MCF 10A (cell line): ENCODE measurements around the gene XAB2. TPM values are rescaled to one million over a fixed set of nuclear protein-coding genes. Genes with fewer than 3 reads are reported as not detected.

Source experiments
- BruUV-seq: library from RNA; stranded (reverse); fragments of 400-500 nt; replicated peaks from 2 replicates; lab custom pipeline; 2021; lab: Mats Ljungman, UMichigan
- CTCF ChIA-PET: fragments of 300-600 bp; sonication (Branson Sonifier 250); formaldehyde crosslinking; extraction: SDS; loops from one replicate; lab custom pipeline; 2021; ENCODE audit warnings: antibody characterized with exemption, inconsistent platforms; lab: Yijun Ruan, JAX
- POLR2A ChIA-PET: fragments of 300-600, 350-650 bp; sonication (Branson Sonifier 250); formaldehyde crosslinking; extraction: SDS; loops from one replicate; lab custom pipeline; 2020; ENCODE audit warnings: antibody characterized with exemption, inconsistent platforms; lab: Yijun Ruan, JAX
- DNase-seq: peaks from one replicate; pipeline ENCODE4 v3.0.0-alpha.2; 2018; ENCODE audit not compliant: unreplicated experiment
- H3K27ac Mint-ChIP-seq: one replicate; pipeline ENCODE4 v1.8.0; 2022; ENCODE audit warnings: mild to moderate bottlenecking, low read depth, mixed read lengths; ENCODE audit not compliant: unreplicated experiment
- H3K27me3 Mint-ChIP-seq: one replicate; pipeline ENCODE4 v1.8.0; 2022; ENCODE audit warnings: mixed read lengths; ENCODE audit not compliant: insufficient read depth, unreplicated experiment
- H3K36me3 Mint-ChIP-seq: one replicate; pipeline ENCODE4 v1.8.0; 2022; ENCODE audit warnings: mild to moderate bottlenecking, moderate library complexity, mixed read lengths; ENCODE audit not compliant: insufficient read depth, unreplicated experiment
- H3K4me1 Mint-ChIP-seq: one replicate; pipeline ENCODE4 v1.8.0; 2022; ENCODE audit warnings: mixed read lengths; ENCODE audit not compliant: insufficient read depth, unreplicated experiment
- H3K4me3 Mint-ChIP-seq: one replicate; pipeline ENCODE4 v1.8.0; 2022; ENCODE audit warnings: mild to moderate bottlenecking, moderate library complexity, mixed read lengths; ENCODE audit not compliant: unreplicated experiment
- H3K9me3 Mint-ChIP-seq: one replicate; pipeline ENCODE4 v1.8.0; 2022; ENCODE audit warnings: mixed read lengths; ENCODE audit not compliant: unreplicated experiment
- CTCF ChIP-seq: fragments of 200-600 bp; IDR thresholded peaks from one replicate; pipeline ENCODE4 v1.8.0; 2022; ENCODE audit warnings: antibody characterized with exemption, mild to moderate bottlenecking; ENCODE audit not compliant: unreplicated experiment
- intact Hi-C: fragments of 100-400 bp; cut with micrococcal nuclease; formaldehyde crosslinking; loops from 2 replicates; pipeline ENCODE4 v1.14.1; 2022
- total RNA-seq: library from RNA; stranded (reverse); gene quantifications from 2 replicates; pipeline ENCODE4 v1.2.3, GENCODE V29; 2022

XAB2 gene
- total RNA-seq, 1 experiment from 2014 or later, result 28.7 TPM

- H3K9me3 Mint-ChIP-seq, result no peaks in the 10 kb centered on the region
- no peak for DNase-seq
- no peaks in the 10 kb centered on the region for H3K27me3 Mint-ChIP-seq
- no peak overlapping the region for H3K27ac Mint-ChIP-seq
- CTCF ChIA-PET, result interaction anchor here (0.6 to 1.2 kb wide), 5 partner anchors 26 to 356 kb away, joined by 3 to 5 read pairs (median 3); partner anchors contain the start of genes PET100 and XAB2
- POLR2A ChIA-PET, result interaction anchor here (0.8 to 2.3 kb wide), 2 partner anchors 20 to 124 kb away, joined by 3 to 6 read pairs; no protein-coding TSS in a partner anchor
- peaks cover 6% of the 10 kb centered on the region for H3K4me1 Mint-ChIP-seq
- intact Hi-C loops, result no loop called here
- TF ChIP-seq CTCF, result no peak
- no peaks in the 10 kb centered on the region for H3K36me3 Mint-ChIP-seq
- BruUV-seq, result no TSS peak
- no peak overlapping the region for H3K4me3 Mint-ChIP-seq
Measured at GRCh38 chr19:7676376-7676775, 47.0 kb upstream of the XAB2 start.

GRCh38 chr19:7674010-7675005 lies 45.0 kb upstream of the XAB2 start:
- no peaks in the 10 kb centered on the region for H3K9me3 Mint-ChIP-seq
- DNase-seq, result peak; percentile 76
- H3K36me3 Mint-ChIP-seq, result no peaks in the 10 kb centered on the region
- intact Hi-C loops, result no loop called here
- TF ChIP-seq CTCF, result no peak
- CTCF ChIA-PET, result interaction anchor here (0.6 to 1.0 kb wide), 2 partner anchors 21 to 23 kb away, joined by 4 read pairs; no protein-coding TSS in a partner anchor
- H3K27me3 Mint-ChIP-seq, result peaks cover 17% of the 10 kb centered on the region
- no peak overlapping the region for H3K4me3 Mint-ChIP-seq
- H3K4me1 Mint-ChIP-seq, result peaks cover 2% of the 10 kb centered on the region
- no peak overlapping the region for H3K27ac Mint-ChIP-seq
- POLR2A ChIA-PET, result interaction anchor here (0.6 kb wide), 1 partner anchor 206 kb away, joined by 3 read pairs; no protein-coding TSS in a partner anchor
- BruUV-seq, result no TSS peak

GRCh38 chr19:7672522-7672921 lies 43.2 kb upstream of the XAB2 start:
- no TSS peak for BruUV-seq
- no peaks in the 10 kb centered on the region for H3K4me1 Mint-ChIP-seq
- H3K9me3 Mint-ChIP-seq, result no peaks in the 10 kb centered on the region
- ChIA-PET CTCF (no interaction called here), POLR2A (no interaction called here)
- H3K4me3 Mint-ChIP-seq, result no peak overlapping the region
- H3K27me3 Mint-ChIP-seq, result peaks cover 22% of the 10 kb centered on the region
- DNase-seq, result no peak
- intact Hi-C loops, result no loop called here
- no peaks in the 10 kb centered on the region for H3K36me3 Mint-ChIP-seq
- no peak overlapping the region for H3K27ac Mint-ChIP-seq
- TF ChIP-seq CTCF, result no peak

GRCh38 chr19:7670790-7671189 lies 41.4 kb upstream of the XAB2 start:
- H3K36me3 Mint-ChIP-seq, result no peaks in the 10 kb centered on the region
- no peaks in the 10 kb centered on the region for H3K4me1 Mint-ChIP-seq
- no peak for DNase-seq
- CTCF ChIA-PET, result interaction anchor here (1.4 kb wide), 1 partner anchor 10 kb away, joined by 3 read pairs; the partner anchor contains the start of gene TRAPPC5
- POLR2A ChIA-PET, result interaction anchor here (0.7 kb wide), 1 partner anchor 15 kb away, joined by 4 read pairs; no protein-coding TSS in a partner anchor
- no TSS peak for BruUV-seq
- TF ChIP-seq CTCF, result no peak
- H3K4me3 Mint-ChIP-seq, result peak overlapping the region; percentile 37
- no peaks in the 10 kb centered on the region for H3K9me3 Mint-ChIP-seq
- no peak overlapping the region for H3K27ac Mint-ChIP-seq
- intact Hi-C loops, result no loop called here
- peaks cover 22% of the 10 kb centered on the region for H3K27me3 Mint-ChIP-seq
